ENCODE data around the gene CACNA2D3. TPM values are rescaled to one million over a fixed set of nuclear protein-coding genes. Genes with fewer than 3 reads are reported as not detected.

The CACNA2D3 gene
- polyA plus RNA-seq, 3 donors: 8.3 to 21.5 (median 10.4) TPM

DNA sequence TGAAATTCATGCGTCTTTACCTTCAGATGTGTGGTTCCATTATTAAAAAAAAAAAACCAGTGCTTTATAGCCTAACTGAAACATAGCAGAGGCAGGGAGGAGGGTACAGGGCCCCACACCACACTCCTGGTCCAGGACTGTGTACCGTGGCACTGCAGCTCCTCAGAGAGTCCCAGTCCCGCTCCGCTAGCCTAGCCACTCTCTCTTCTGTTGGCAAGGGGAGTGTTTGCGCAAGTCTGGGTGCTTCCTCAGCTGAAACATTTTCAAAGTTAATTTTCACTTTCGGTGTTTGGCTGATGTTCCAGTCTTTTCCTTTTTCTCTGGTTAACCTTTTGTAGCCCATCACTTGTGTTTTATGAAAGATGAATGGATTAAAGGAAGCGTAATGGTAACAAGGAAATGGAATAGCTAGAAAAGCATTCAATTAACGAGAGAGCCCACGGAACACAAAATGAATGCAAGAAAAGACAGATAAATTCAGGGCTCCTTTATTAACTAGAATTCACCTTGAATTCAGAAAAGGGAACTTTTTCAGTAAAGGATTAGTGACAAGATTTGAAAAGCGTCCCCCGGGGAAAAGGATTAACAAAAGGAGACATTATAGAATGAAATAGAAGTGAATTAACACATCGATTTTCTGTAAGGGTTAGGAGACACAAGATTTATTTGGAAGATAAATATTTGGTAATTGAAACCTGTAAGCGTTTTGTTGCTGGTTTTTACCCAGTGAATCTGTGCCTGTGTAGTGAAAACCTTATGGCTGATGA, 177.0 kb downstream of the CACNA2D3 start:
- no peak for DNase-seq
- Mint-ChIP-seq H3K36me3 (no peaks in the 10 kb centered on the region), H3K4me3 (no peak overlapping the region), H3K27me3 (ENCODE audit: low read depth in 3 of 3) (peaks cover 2 to 6% (median 4%) of the 10 kb centered on the region in 3 donors), H3K4me1 (no peaks in the 10 kb centered on the region), H3K27ac (no peak overlapping the region), H3K9me3 (peaks cover 0 to 3% (median 0%) of the 10 kb centered on the region in 7 donors)
- Histone ChIP-seq H3K4me2 (replicated peaks; ENCODE audit: extremely low read depth, low read length, poor library complexity, severe bottlenecking) (no peak overlapping the region), H3K27me3 (ENCODE audit: control insufficient read depth in 2 of 2, insufficient read depth in 2 of 2, low read length in 2 of 2) (no peaks in the 10 kb centered on the region), H3K27ac (ENCODE audit: low read depth in 1 of 2, low read length in 2 of 2) (no peak overlapping the region), H3K4me3 (replicated peaks in 1 of 3; ENCODE audit: low read depth in 2 of 3, low read length in 3 of 3) (no peak overlapping the region), H3K9me3 (replicated peaks in 1 of 2; ENCODE audit: control insufficient read depth in 1 of 2, insufficient read depth in 1 of 2, low read length in 2 of 2) (no peaks in the 10 kb centered on the region), H3K36me3 (replicated peaks in 1 of 2; ENCODE audit: control insufficient read depth in 1 of 2, insufficient read depth in 2 of 2, low read length in 2 of 2) (no peaks in the 10 kb centered on the region), H3K79me2 (ENCODE audit: insufficient read depth, low read length) (no peaks in the 10 kb centered on the region), H4K20me1 (ENCODE audit: insufficient read depth, low read length) (no peaks in the 10 kb centered on the region), H3K4me1 (ENCODE audit: control insufficient read depth in 1 of 2, insufficient read depth in 2 of 2, low read length in 2 of 2) (no peaks in the 10 kb centered on the region), H2AFZ (ENCODE audit: insufficient read depth, low read depth, low read length, poor library complexity, severe bottlenecking) (no peak overlapping the region), H3K9ac (ENCODE audit: insufficient read depth, low read length, poor library complexity, severe bottlenecking) (no peak overlapping the region)
- 72% methylated on average over 7 of the region's 13 CpGs for WGBS (ENCODE audit: insufficient coverage)
- intact Hi-C loops (cut with micrococcal nuclease): no loop called here
- no peak for TF ChIP-seq CTCF (IDR thresholded peaks at IDR 0.05)

DNA sequence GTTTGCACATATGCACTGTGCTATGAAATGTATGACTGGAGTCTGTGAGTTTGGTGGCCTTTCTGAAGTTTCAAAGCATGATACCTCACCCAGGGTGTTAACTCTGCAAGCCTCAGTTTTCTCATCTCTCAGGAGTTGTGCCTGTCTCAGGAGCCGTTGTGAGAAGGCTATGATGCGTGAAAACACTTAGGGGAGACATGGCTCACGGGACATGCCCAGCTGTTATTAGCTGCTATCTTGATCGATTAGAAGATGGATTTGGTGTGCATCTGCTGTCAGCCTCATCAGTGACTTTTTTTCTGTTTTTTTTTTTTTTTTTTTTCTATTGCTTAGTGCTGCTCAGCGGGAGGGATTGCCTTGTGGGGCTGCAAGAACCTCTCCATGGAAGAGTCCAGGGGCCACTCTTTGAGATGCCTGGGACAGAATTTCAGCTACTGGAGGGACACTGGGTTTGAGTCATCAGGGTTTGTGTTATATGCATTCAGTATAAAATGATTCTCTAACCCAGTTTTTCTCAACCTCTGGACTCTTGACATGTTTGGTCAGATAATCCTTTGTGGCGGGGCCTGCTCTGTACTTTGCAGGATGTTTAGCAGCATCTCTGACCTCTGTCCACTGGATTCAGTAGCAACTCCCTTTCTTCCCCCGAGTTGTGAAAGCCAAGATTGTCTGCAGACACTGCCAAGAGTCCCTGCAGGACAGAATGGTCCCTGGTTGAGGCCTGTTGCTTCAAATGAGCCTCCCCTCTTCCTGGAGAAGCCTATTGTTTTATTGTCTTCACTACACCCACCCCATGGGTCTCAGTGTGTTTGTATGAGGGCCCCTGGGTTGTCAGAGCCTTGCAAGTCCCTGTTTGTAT, 181.4 kb downstream of the CACNA2D3 start:
- H3K36me3 ChIP-seq (replicated peaks in 1 of 2; ENCODE audit: control insufficient read depth in 1 of 2, insufficient read depth in 2 of 2, low read length in 2 of 2): no peaks in the 10 kb centered on the region
- 84% methylated on average over 6 of the region's 7 CpGs for WGBS (ENCODE audit: insufficient coverage)
- Mint-ChIP-seq H3K36me3 (no peaks in the 10 kb centered on the region), H3K27ac (no peak overlapping the region), H3K27me3 (ENCODE audit: low read depth in 3 of 3) (peaks cover 1 to 6% (median 6%) of the 10 kb centered on the region in 3 donors), H3K4me3 (peak overlapping the region in 1 of 2 donors; percentile 5), H3K4me1 (no peaks in the 10 kb centered on the region), H3K9me3 (peaks cover 0 to 6% (median 2%) of the 10 kb centered on the region in 7 donors)
- H3K9ac ChIP-seq (ENCODE audit: insufficient read depth, low read length, poor library complexity, severe bottlenecking): no peak overlapping the region
- H3K27ac ChIP-seq (ENCODE audit: low read depth in 1 of 2, low read length in 2 of 2): no peak overlapping the region
- no peaks in the 10 kb centered on the region for H3K79me2 ChIP-seq (ENCODE audit: insufficient read depth, low read length)
- H3K4me3 ChIP-seq (replicated peaks in 1 of 3; ENCODE audit: low read depth in 2 of 3, low read length in 3 of 3): no peak overlapping the region
- no peaks in the 10 kb centered on the region for H4K20me1 ChIP-seq (ENCODE audit: insufficient read depth, low read length)
- no peak overlapping the region for H2AFZ ChIP-seq (ENCODE audit: insufficient read depth, low read depth, low read length, poor library complexity, severe bottlenecking)
- no peaks in the 10 kb centered on the region for H3K27me3 ChIP-seq (ENCODE audit: control insufficient read depth in 2 of 2, insufficient read depth in 2 of 2, low read length in 2 of 2)
- H3K4me1 ChIP-seq (ENCODE audit: control insufficient read depth in 1 of 2, insufficient read depth in 2 of 2, low read length in 2 of 2): no peaks in the 10 kb centered on the region
- no peak for TF ChIP-seq CTCF (IDR thresholded peaks at IDR 0.05)
- no peak for DNase-seq
- no peak overlapping the region for H3K4me2 ChIP-seq (replicated peaks; ENCODE audit: extremely low read depth, low read length, poor library complexity, severe bottlenecking)
- intact Hi-C loops (cut with micrococcal nuclease): no loop called here
- H3K9me3 ChIP-seq (replicated peaks in 1 of 2; ENCODE audit: control insufficient read depth in 1 of 2, insufficient read depth in 1 of 2, low read length in 2 of 2): no peaks in the 10 kb centered on the region

Measured in CD14-positive monocyte (primary cell).